GM21367 (cell line): ENCODE measurements around the gene ELAVL1.

Experiments
- ATAC-seq: cut with Tn5 transposase; IDR thresholded peaks from one replicate; pipeline ENCODE4 v1.9.1; 2021; ENCODE audit not compliant: unreplicated experiment

The ELAVL1 gene

GRCh38 chr19:7987114-7987768 is 18.2 kb downstream of the ELAVL1 start:
- no peak for ATAC-seq

- no peak for ATAC-seq
Measured at GRCh38 chr19:7986321-7987113, 18.9 kb downstream of the ELAVL1 start.

GRCh38 chr19:7985481-7985911 is 19.9 kb downstream of the ELAVL1 start:
- ATAC-seq, result no peak

- no peak for ATAC-seq
Measured at GRCh38 chr19:7983995-7984837, 21.2 kb downstream of the ELAVL1 start.

GRCh38 chr19:7983286-7983950 is 22.0 kb downstream of the ELAVL1 start:
- ATAC-seq, result no peak

GRCh38 chr19:7982651-7983099 is 22.8 kb downstream of the ELAVL1 start:
- ATAC-seq, result no peak

- ATAC-seq, result no peak
Measured at GRCh38 chr19:7982103-7982502, 23.3 kb downstream of the ELAVL1 start.

- no peak for ATAC-seq
Measured at GRCh38 chr19:7981661-7982060, 23.8 kb downstream of the ELAVL1 start.

- ATAC-seq, result no peak
Measured at GRCh38 chr19:7981199-7981598, 24.2 kb downstream of the ELAVL1 start.

GRCh38 chr19:7980635-7981121 is 24.8 kb downstream of the ELAVL1 start:
- no peak for ATAC-seq

- no peak for ATAC-seq
Measured at GRCh38 chr19:7980168-7980567, 25.3 kb downstream of the ELAVL1 start.

- ATAC-seq, result no peak
Measured at GRCh38 chr19:7979559-7979958, 25.9 kb downstream of the ELAVL1 start.

- no peak for ATAC-seq
Measured at GRCh38 chr19:7979011-7979410, 26.4 kb downstream of the ELAVL1 start.

GRCh38 chr19:7978179-7978825 is 27.1 kb downstream of the ELAVL1 start:
- ATAC-seq, result no peak

- no peak for ATAC-seq
Measured at GRCh38 chr19:7977723-7978040, 27.8 kb downstream of the ELAVL1 start.

GRCh38 chr19:7977021-7977722 is 28.3 kb downstream of the ELAVL1 start:
- ATAC-seq, result no peak

GRCh38 chr19:7976461-7976860 is 29.0 kb downstream of the ELAVL1 start:
- ATAC-seq, result no peak

GRCh38 chr19:7975037-7975436 is 30.4 kb downstream of the ELAVL1 start:
- ATAC-seq, result no peak

- no peak for ATAC-seq
Measured at GRCh38 chr19:7973883-7974282, 31.6 kb downstream of the ELAVL1 start.
